ENCODE results near the gene CHCHD2.
A peak's percentile ranks its signal among the peaks of the same experiment; 100 is the strongest.
"Not testable (repeated sequence)": the region's sequence is repeated elsewhere in the genome, so short reads cannot be mapped to it uniquely, and the experiment has no call there.

CHCHD2 gene

DNA sequence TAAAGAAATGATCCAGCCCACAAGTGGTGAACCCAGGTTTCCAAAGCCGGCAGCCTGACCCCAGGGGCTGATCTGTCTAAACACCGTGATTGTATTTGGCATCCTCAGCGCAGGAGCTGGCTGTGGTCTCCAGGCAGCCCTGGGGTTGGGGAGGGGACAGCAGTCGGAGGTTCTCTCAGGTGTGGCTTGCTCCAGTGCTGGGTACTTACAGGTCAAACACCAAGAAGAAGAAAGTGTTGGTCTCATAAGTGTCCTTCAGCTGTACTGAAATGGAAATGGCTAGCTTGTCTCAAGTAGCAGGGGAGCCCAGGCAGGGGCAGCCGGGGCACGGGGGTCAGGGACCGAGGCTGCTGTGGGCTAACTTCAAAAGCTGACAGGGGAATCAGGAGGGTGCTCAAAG, 19.5 kb downstream of the CHCHD2 start:
- Histone ChIP-seq H3K36me3 (ENCODE audit: control insufficient read depth, insufficient read depth, low read length) (no peaks in the 10 kb centered on the region), H3K4me1 (ENCODE audit: control insufficient read depth, insufficient read depth, low read length, poor library complexity, severe bottlenecking) (no peaks in the 10 kb centered on the region), H3K4me3 (ENCODE audit: insufficient read depth, low read depth, low read length, poor library complexity, severe bottlenecking) (no peak overlapping the region), H3K27ac (ENCODE audit: insufficient read depth, low read length, poor library complexity, severe bottlenecking) (no peak overlapping the region), H3K27me3 (replicated peaks; ENCODE audit: control insufficient read depth, insufficient read depth, low read length, poor library complexity, severe bottlenecking) (no peaks in the 10 kb centered on the region), H3K9me3 (ENCODE audit: control insufficient read depth, low read length) (no peaks in the 10 kb centered on the region)
- DNase-seq, result no peak

DNA sequence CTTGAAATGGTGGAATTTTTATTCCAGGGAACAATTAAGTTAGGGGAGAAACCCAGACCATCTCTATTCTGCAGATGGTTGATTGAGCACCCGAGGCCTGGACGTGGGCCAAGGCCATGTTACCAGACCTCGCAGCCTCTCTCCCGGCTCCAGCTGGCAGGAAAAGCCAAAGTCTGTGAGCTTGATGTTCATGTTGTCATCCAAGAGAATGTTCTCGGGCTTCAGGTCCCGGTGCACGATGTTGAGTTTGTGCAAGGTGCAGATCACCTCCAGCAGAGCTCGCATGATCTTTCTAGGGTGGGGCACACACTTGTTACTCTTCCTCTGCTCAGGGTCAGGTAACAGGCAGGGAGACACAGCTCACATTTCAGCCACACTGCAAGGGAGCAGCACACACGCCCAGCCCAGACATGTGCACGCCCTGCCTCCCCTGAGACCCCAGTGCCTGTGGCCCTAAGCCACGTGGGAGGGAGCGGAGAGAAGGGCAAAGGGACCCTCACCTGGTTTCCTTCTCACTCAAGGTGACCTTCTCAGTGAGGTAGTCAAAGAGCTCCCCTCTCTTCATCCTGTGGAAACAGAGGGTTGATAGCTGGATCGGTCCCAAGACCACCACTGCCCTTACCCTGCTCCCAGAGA, 23.0 kb downstream of the CHCHD2 start:
- DNase-seq, result no peak
- Histone ChIP-seq H3K27me3 (replicated peaks; ENCODE audit: control insufficient read depth, insufficient read depth, low read length, poor library complexity, severe bottlenecking) (no peaks in the 10 kb centered on the region), H3K9me3 (ENCODE audit: control insufficient read depth, low read length) (no peaks in the 10 kb centered on the region), H3K4me1 (ENCODE audit: control insufficient read depth, insufficient read depth, low read length, poor library complexity, severe bottlenecking) (no peaks in the 10 kb centered on the region), H3K36me3 (ENCODE audit: control insufficient read depth, insufficient read depth, low read length) (peaks cover 12% of the 10 kb centered on the region), H3K27ac (ENCODE audit: insufficient read depth, low read length, poor library complexity, severe bottlenecking) (no peak overlapping the region), H3K4me3 (ENCODE audit: insufficient read depth, low read depth, low read length, poor library complexity, severe bottlenecking) (no peak overlapping the region)

DNA sequence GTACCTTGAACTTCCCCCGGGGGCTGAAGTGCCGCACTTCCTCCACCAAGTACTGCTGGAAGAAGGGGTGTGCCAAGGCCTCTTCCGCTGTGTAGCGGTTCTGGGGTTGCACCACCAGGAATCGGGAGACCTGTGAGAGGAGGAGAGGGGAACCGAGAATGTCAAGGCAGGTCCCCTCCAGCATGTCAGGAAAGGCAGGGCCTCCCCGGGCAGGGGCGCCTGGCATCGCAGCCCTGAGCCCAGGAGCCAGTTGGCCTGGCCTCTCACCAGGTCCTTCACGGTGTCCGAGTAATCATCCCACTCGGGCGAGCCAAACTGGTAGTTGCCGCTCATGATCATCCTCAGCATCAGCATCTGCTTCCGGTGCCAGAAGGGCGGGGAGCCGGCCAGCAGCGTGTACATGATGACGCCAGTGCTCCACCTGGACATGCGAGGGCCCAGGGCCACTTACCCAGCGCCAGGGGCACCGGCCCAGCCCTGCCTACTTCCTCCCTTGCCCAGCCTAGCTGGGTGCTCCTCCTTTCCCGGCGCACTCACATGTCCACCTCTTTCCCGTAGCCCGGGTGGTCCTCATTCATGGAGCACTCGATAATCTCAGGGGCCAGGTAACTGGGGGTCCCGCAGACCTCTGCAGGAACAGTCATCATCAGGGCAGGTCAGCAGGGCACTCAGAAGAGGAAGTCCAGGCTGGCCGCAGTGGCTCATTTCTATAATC, 24.5 kb downstream of the CHCHD2 start:
- H3K27ac ChIP-seq (ENCODE audit: insufficient read depth, low read length, poor library complexity, severe bottlenecking), result no peak overlapping the region
- peaks cover 19% of the 10 kb centered on the region for H3K36me3 ChIP-seq (ENCODE audit: control insufficient read depth, insufficient read depth, low read length)
- H3K4me1 ChIP-seq (ENCODE audit: control insufficient read depth, insufficient read depth, low read length, poor library complexity, severe bottlenecking), result no peaks in the 10 kb centered on the region
- no peaks in the 10 kb centered on the region for H3K27me3 ChIP-seq (replicated peaks; ENCODE audit: control insufficient read depth, insufficient read depth, low read length, poor library complexity, severe bottlenecking)
- no peak overlapping the region for H3K4me3 ChIP-seq (ENCODE audit: insufficient read depth, low read depth, low read length, poor library complexity, severe bottlenecking)
- H3K9me3 ChIP-seq (ENCODE audit: control insufficient read depth, low read length), result no peaks in the 10 kb centered on the region
- no peak for DNase-seq

DNA sequence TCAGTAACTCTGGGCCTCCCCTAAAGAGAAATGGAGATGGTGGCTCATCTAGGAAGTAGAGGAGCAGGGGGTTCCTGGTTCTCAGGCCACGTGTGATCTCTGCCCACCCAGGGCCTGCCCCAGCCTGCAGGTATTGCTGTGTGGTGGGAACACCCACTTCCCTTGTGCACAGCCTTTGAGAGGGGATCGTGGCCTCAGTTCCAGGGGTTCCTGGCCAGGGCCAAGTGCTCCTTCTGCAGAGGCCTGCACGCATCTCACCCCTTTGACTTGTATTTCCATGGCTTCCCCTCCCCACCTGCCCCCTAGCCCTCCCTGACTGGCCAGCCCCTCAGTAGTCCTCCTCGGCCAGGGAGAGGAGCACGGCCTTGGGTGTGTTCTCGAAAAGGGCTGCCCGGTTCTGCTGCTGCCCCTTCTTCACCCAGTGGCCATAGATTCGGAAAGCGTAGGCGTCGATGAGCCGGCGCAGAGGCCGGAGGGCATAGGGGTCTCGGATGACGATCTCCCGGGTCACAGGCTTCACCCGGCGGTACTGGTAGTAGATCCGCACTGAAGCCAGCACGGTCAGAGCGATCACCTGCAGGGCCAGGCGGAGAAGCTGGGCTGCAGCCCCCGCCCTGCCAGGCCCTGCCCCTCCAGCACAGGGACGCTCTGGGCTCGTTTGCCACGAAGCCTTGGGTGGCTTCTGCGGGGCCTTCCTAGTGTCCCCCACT, 25.4 kb downstream of the CHCHD2 start:
- not testable (repeated sequence) for H3K27me3 ChIP-seq (replicated peaks; ENCODE audit: control insufficient read depth, insufficient read depth, low read length, poor library complexity, severe bottlenecking); H3K27ac ChIP-seq (ENCODE audit: insufficient read depth, low read length, poor library complexity, severe bottlenecking); H3K4me1 ChIP-seq (ENCODE audit: control insufficient read depth, insufficient read depth, low read length, poor library complexity, severe bottlenecking); DNase-seq; H3K4me3 ChIP-seq (ENCODE audit: insufficient read depth, low read depth, low read length, poor library complexity, severe bottlenecking); H3K9me3 ChIP-seq (ENCODE audit: control insufficient read depth, low read length)
- peaks cover 22% of the 10 kb centered on the region for H3K36me3 ChIP-seq (ENCODE audit: control insufficient read depth, insufficient read depth, low read length)

DNA sequence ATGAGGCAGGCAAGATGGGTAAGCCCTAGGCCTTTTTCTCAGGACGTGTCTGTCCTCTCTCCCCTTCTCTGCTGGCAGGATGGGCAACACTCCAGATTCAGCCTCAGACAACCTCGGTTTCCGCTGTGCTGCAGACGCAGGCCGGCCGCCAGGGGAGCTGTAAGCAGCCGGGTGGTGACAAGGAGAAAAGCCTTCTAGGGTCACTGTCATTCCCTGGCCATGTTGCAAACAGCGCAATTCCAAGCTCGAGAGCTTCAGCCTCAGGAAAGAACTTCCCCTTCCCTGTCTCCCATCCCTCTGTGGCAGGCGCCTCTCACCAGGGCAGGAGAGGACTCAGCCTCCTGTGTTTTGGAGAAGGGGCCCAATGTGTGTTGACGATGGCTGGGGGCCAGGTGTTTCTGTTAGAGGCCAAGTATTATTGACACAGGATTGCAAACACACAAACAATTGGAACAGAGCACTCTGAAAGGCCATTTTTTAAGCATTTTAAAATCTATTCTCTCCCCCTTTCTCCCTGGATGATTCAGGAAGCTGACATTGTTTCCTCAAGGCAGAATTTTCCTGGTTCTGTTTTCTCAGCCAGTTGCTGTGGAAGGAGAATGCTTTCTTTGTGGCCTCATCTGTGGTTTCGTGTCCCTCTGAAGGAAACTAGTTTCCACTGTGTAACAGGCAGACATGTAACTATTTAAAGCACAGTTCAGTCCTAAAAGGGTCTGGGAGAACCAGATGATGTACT, 26.7 kb downstream of the CHCHD2 start:
- no peaks in the 10 kb centered on the region for H3K4me1 ChIP-seq (ENCODE audit: control insufficient read depth, insufficient read depth, low read length, poor library complexity, severe bottlenecking)
- H3K9me3 ChIP-seq (ENCODE audit: control insufficient read depth, low read length), result no peaks in the 10 kb centered on the region
- no peak overlapping the region for H3K27ac ChIP-seq (ENCODE audit: insufficient read depth, low read length, poor library complexity, severe bottlenecking)
- no peak for DNase-seq
- H3K36me3 ChIP-seq (ENCODE audit: control insufficient read depth, insufficient read depth, low read length), result peaks cover 22% of the 10 kb centered on the region
- H3K27me3 ChIP-seq (replicated peaks; ENCODE audit: control insufficient read depth, insufficient read depth, low read length, poor library complexity, severe bottlenecking), result no peaks in the 10 kb centered on the region
- H3K4me3 ChIP-seq (ENCODE audit: insufficient read depth, low read depth, low read length, poor library complexity, severe bottlenecking), result no peak overlapping the region

DNA sequence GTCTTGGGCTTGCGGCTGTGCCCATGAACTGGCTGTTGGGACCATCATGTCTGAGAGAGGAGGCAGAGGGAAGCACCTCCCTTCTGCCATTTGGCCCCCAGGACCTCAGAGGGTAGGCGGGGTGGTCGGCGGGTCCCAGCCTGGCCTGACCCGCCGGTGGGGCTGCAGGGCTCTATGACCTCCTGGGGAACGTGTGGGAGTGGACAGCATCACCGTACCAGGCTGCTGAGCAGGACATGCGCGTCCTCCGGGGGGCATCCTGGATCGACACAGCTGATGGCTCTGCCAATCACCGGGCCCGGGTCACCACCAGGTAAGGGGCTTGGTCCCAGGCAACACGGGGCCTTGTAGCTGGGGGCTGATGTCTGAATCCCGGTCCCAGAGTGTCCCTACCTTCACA, 28.1 kb downstream of the CHCHD2 start:
- Histone ChIP-seq H3K36me3 (ENCODE audit: control insufficient read depth, insufficient read depth, low read length) (peaks cover 22% of the 10 kb centered on the region), H3K9me3 (ENCODE audit: control insufficient read depth, low read length) (no peaks in the 10 kb centered on the region), H3K27ac (ENCODE audit: insufficient read depth, low read length, poor library complexity, severe bottlenecking) (no peak overlapping the region), H3K4me3 (ENCODE audit: insufficient read depth, low read depth, low read length, poor library complexity, severe bottlenecking) (no peak overlapping the region), H3K27me3 (replicated peaks; ENCODE audit: control insufficient read depth, insufficient read depth, low read length, poor library complexity, severe bottlenecking) (no peaks in the 10 kb centered on the region), H3K4me1 (ENCODE audit: control insufficient read depth, insufficient read depth, low read length, poor library complexity, severe bottlenecking) (no peaks in the 10 kb centered on the region)
- no peak for DNase-seq

DNA sequence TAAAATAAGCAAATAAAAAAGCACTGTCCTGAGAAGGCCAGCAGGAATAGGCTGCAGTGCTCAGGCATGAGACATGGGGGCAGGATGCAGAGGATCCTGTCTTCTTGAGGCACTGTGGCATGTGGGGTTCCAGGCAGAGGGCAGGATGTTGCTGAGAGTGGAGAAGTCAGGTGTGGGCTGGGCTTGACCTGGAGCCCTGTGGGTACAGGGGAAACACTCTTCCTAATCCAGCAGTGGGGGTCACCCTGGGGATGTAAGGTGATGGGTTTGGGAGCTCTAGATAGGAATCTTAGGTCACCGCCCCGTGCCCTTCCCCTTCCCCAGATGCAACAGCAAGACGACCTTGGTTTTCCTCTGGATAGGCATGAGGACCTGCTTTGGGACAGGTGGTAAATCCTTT, 28.6 kb downstream of the CHCHD2 start:
- Histone ChIP-seq H3K36me3 (ENCODE audit: control insufficient read depth, insufficient read depth, low read length) (peaks cover 22% of the 10 kb centered on the region), H3K9me3 (ENCODE audit: control insufficient read depth, low read length) (no peaks in the 10 kb centered on the region), H3K4me3 (ENCODE audit: insufficient read depth, low read depth, low read length, poor library complexity, severe bottlenecking) (no peak overlapping the region), H3K27me3 (replicated peaks; ENCODE audit: control insufficient read depth, insufficient read depth, low read length, poor library complexity, severe bottlenecking) (no peaks in the 10 kb centered on the region), H3K27ac (ENCODE audit: insufficient read depth, low read length, poor library complexity, severe bottlenecking) (no peak overlapping the region), H3K4me1 (ENCODE audit: control insufficient read depth, insufficient read depth, low read length, poor library complexity, severe bottlenecking) (no peaks in the 10 kb centered on the region)
- DNase-seq, result no peak

DNA sequence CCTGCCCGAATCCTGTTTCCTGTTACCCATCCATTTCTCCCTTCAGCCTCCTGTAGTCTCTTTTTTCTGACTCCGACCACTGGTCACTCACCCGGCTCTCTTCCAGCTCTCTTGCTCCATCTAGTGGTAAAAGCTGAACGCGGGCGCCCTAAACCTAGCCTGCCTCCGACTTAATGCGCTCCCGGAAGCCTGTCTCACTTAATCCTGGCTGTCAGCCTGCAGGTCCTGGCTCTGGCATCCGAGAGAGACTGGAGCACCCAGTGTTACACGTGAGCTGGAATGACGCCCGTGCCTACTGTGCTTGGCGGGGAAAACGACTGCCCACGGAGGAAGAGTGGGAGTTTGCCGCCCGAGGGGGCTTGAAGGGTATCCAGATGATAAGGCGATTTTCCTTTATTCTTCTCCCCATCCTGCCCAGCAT, 31.9 kb downstream of the CHCHD2 start:
- peak; percentile 30 to 46 (median 46) for DNase-seq
- Histone ChIP-seq H3K27ac (ENCODE audit: insufficient read depth, low read length, poor library complexity, severe bottlenecking) (no peak overlapping the region), H3K4me1 (ENCODE audit: control insufficient read depth, insufficient read depth, low read length, poor library complexity, severe bottlenecking) (no peaks in the 10 kb centered on the region), H3K4me3 (ENCODE audit: insufficient read depth, low read depth, low read length, poor library complexity, severe bottlenecking) (no peak overlapping the region), H3K27me3 (replicated peaks; ENCODE audit: control insufficient read depth, insufficient read depth, low read length, poor library complexity, severe bottlenecking) (no peaks in the 10 kb centered on the region), H3K36me3 (ENCODE audit: control insufficient read depth, insufficient read depth, low read length) (peaks cover 29% of the 10 kb centered on the region), H3K9me3 (ENCODE audit: control insufficient read depth, low read length) (no peaks in the 10 kb centered on the region)

DNA sequence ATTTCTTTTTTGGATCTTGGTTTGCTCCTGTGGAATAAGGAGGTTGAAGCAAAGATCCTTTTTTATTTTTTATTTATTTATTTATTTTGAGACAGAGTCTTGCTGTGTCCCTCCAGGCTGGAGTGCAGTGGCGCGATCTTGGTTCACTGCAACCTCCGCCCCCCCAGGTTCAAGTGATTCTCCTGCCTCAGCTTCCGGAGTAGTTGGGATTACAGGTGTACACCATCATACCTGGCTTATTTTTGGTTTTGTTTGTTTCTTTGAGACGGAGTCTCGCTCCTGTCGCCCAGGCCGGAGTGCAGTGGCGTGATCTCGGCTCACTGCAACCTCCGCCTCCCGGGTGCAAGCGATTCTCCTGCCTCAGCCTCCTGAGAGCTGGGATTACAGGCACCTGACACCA, 39.9 kb downstream of the CHCHD2 start:
- peaks cover 15% of the 10 kb centered on the region for H3K36me3 ChIP-seq (ENCODE audit: control insufficient read depth, insufficient read depth, low read length)
- H3K9me3 ChIP-seq (ENCODE audit: control insufficient read depth, low read length); H3K4me1 ChIP-seq (ENCODE audit: control insufficient read depth, insufficient read depth, low read length, poor library complexity, severe bottlenecking); H3K27ac ChIP-seq (ENCODE audit: insufficient read depth, low read length, poor library complexity, severe bottlenecking); H3K27me3 ChIP-seq (replicated peaks; ENCODE audit: control insufficient read depth, insufficient read depth, low read length, poor library complexity, severe bottlenecking); H3K4me3 ChIP-seq (ENCODE audit: insufficient read depth, low read depth, low read length, poor library complexity, severe bottlenecking); DNase-seq: not testable (repeated sequence)

Data from effector memory CD4-positive, alpha-beta T cell (primary cell).